Retinal pigment epithelial cell (primary cell): Measurements from ENCODE around the gene CNGA2.

ENCODE experiments used
- DNase-seq: peaks from one replicate; pipeline ENCODE4 v3.0.0-alpha.2; 2010; ENCODE audit warnings: low read depth
- H3K4me3 ChIP-seq: 2 replicates; pipeline ENCODE4 v1.5.1; 2011; ENCODE audit warnings: mild to moderate bottlenecking, low read length, control low read depth, moderate library complexity
- TF ChIP-seq, protein P1 (sequence below): conservative IDR thresholded peaks from 2 replicates; pipeline ENCODE4 v1.5.1; 2011; ENCODE audit warnings: low read depth, low read length, control low read depth, inconsistent platforms

CNGA2 gene

DNA sequence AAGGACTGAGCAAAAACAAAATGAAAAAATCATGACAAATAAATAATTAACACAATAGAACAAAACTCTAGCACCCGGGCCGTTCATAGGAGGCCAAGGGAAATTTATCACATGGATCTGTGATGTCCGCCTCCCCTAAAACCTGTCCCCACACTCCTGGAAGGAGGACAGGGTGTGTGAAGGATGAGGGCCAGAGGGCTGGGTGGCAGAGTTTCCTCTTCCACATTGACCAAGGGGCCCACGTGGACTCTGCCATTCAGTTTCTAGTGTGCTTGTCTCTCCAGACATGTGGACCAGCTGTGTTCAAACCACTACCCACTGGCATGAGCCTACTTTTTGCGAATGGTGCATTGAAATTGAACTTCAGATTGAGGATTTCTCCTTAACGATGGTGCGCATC lies 33.0 kb upstream of the CNGA2 start:
- H3K4me3 ChIP-seq, result no peak overlapping the region
- TF ChIP-seq, protein P1, sequence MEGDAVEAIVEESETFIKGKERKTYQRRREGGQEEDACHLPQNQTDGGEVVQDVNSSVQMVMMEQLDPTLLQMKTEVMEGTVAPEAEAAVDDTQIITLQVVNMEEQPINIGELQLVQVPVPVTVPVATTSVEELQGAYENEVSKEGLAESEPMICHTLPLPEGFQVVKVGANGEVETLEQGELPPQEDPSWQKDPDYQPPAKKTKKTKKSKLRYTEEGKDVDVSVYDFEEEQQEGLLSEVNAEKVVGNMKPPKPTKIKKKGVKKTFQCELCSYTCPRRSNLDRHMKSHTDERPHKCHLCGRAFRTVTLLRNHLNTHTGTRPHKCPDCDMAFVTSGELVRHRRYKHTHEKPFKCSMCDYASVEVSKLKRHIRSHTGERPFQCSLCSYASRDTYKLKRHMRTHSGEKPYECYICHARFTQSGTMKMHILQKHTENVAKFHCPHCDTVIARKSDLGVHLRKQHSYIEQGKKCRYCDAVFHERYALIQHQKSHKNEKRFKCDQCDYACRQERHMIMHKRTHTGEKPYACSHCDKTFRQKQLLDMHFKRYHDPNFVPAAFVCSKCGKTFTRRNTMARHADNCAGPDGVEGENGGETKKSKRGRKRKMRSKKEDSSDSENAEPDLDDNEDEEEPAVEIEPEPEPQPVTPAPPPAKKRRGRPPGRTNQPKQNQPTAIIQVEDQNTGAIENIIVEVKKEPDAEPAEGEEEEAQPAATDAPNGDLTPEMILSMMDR, result no peak
- no peak for DNase-seq

GRCh38 chrX:151702026-151702714 lies 32.4 kb upstream of the CNGA2 start:
- no peak for DNase-seq
- TF ChIP-seq, protein P1, result no peak
- no peak overlapping the region for H3K4me3 ChIP-seq

- no peak for DNase-seq
- TF ChIP-seq, protein P1, result no peak
- no peak overlapping the region for H3K4me3 ChIP-seq
Observed at GRCh38 chrX:151702741-151703340, 31.7 kb upstream of the CNGA2 start.

GRCh38 chrX:151703487-151703886 lies 31.1 kb upstream of the CNGA2 start:
- no peak for DNase-seq
- TF ChIP-seq, protein P1, result no peak
- H3K4me3 ChIP-seq, result no peak overlapping the region

GRCh38 chrX:151704041-151704663 lies 30.4 kb upstream of the CNGA2 start:
- no peak for DNase-seq
- TF ChIP-seq, protein P1, result no peak
- H3K4me3 ChIP-seq, result no peak overlapping the region

DNA sequence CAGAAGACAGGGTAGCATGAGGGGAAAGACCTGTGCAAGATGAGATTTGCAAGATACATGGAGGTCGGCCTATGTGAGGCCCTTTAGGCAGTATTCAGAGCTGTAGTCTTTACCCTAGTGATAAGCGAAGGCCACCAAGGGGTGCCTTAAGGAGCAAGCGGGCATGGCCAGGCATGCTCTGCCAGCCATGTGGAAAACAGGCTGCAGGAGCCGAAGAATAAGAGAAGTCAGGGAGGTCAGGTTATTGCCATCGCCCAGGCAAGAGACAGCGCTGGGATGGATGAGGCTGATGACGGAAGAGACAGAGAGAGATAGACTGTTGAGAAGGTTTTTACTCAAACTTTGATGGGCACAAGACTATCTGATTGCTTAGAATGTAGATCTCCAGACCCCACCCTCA lies 25.7 kb upstream of the CNGA2 start:
- TF ChIP-seq, protein P1, result no peak
- DNase-seq, result no peak
- H3K4me3 ChIP-seq, result no peak overlapping the region

- TF ChIP-seq, protein P1, result no peak
- H3K4me3 ChIP-seq, result no peak overlapping the region
- no peak for DNase-seq
Observed at GRCh38 chrX:151710457-151710856, 24.1 kb upstream of the CNGA2 start.
